ENCODE results near the gene CISD3. TPM values are rescaled to one million over a fixed set of nuclear protein-coding genes. Genes with fewer than 3 reads are reported as not detected.

The CISD3 gene
- total and polyA plus RNA-seq, 2 experiments from 2014 or later, result 0.94 to 8.9 TPM

DNA sequence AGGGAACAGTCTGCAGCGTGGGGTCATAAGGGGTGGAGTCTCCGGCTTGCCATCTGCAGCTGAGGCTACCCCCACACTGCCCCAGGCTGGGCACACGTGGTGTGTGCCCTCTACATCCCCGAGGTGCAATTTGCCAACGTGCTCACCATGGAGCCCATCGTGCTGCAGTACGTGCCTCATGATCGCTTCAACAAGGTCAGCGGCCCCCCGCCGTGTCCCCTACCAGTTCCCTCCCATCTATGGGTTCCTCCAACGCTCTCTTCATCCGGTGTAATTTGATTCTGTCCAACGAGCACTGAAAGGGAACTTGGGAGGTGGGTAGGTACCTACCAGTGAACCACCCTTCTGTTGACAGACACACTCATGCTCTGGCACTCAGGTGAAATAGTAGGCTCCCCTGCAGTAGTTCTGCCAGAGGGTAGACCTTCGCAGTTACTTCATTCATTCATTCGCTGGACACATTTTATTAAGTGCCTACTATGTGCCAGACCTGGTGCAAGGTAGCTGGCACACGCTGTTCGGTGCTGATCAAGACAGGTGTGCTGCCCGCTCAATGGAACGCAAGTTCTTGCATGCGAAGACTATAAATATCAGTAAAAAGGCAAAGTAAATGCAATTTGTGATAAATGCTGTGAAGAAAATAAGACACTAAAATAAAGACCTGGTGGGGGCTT is 22.3 kb upstream of the CISD3 start (continued):
- TF ChIP-seq ZNF114 (CRISPR knock-in tag; IDR thresholded peaks at IDR 0.05) (no peak), ETS1 (IDR thresholded peaks at IDR 0.05) (no peak), NANOG (IDR thresholded peaks at IDR 0.05; ENCODE audit: borderline replicate concordance) (no peak), ZNF462 (CRISPR knock-in tag; IDR thresholded peaks at IDR 0.05) (no peak), EZH2phosphoT487 (IDR thresholded peaks at IDR 0.05; ENCODE audit: unreplicated experiment) (no peak), EZH2 (IDR thresholded peaks at IDR 0.05; ENCODE audit: low read depth, unreplicated experiment) (no peak), STAT1 (IDR thresholded peaks at IDR 0.05; ENCODE audit: unreplicated experiment) (no peak)
